ENCODE data around the gene FHIT. TPM values are rescaled to one million over a fixed set of nuclear protein-coding genes. Genes with fewer than 3 reads are reported as not detected.

Gene FHIT
- total RNA-seq, 1 experiment from 2014 or later: 9.8 TPM

GRCh38 chr3:59949311-59949710, 1301.9 kb downstream of the FHIT start:
- H3K27ac ChIP-seq: no peak overlapping the region
- intact Hi-C loops (cut with micrococcal nuclease; ENCODE audit: unreplicated experiment): no loop called here
- no peaks in the 10 kb centered on the region for H3K4me1 ChIP-seq (replicated peaks; ENCODE audit: insufficient read depth)
- ChIA-PET POLR2A (ENCODE audit: unreplicated experiment) (no interaction called here), CTCF (no interaction called here)
- no peak for DNase-seq
- H3K79me2 ChIP-seq (ENCODE audit: low read depth): no peaks in the 10 kb centered on the region
- no TSS peak for BruUV-seq (replicated peaks)
- no peaks in the 10 kb centered on the region for H3K9me3 ChIP-seq (ENCODE audit: insufficient read depth, low read depth)
- no peak overlapping the region for H3K4me3 ChIP-seq
- no peaks in the 10 kb centered on the region for H3F3A ChIP-seq (ENCODE audit: insufficient read depth, low read depth)
- H3K9me2 ChIP-seq (ENCODE audit: insufficient read depth): no peaks in the 10 kb centered on the region
- H4K20me1 ChIP-seq (ENCODE audit: insufficient read depth): no peaks in the 10 kb centered on the region
- H3K36me3 ChIP-seq (ENCODE audit: low read depth): no peaks in the 10 kb centered on the region
- H2AFZ ChIP-seq: no peak overlapping the region
- H3K27me3 ChIP-seq (ENCODE audit: insufficient read depth, low read depth): no peaks in the 10 kb centered on the region
- H3K4me2 ChIP-seq: no peak overlapping the region
- TF ChIP-seq, protein P1, sequence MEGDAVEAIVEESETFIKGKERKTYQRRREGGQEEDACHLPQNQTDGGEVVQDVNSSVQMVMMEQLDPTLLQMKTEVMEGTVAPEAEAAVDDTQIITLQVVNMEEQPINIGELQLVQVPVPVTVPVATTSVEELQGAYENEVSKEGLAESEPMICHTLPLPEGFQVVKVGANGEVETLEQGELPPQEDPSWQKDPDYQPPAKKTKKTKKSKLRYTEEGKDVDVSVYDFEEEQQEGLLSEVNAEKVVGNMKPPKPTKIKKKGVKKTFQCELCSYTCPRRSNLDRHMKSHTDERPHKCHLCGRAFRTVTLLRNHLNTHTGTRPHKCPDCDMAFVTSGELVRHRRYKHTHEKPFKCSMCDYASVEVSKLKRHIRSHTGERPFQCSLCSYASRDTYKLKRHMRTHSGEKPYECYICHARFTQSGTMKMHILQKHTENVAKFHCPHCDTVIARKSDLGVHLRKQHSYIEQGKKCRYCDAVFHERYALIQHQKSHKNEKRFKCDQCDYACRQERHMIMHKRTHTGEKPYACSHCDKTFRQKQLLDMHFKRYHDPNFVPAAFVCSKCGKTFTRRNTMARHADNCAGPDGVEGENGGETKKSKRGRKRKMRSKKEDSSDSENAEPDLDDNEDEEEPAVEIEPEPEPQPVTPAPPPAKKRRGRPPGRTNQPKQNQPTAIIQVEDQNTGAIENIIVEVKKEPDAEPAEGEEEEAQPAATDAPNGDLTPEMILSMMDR (conservative IDR thresholded peaks at IDR 0.05): no peak
- no peak for TF ChIP-seq EZH2 (IDR thresholded peaks at IDR 0.05; ENCODE audit: low read depth)

DNA sequence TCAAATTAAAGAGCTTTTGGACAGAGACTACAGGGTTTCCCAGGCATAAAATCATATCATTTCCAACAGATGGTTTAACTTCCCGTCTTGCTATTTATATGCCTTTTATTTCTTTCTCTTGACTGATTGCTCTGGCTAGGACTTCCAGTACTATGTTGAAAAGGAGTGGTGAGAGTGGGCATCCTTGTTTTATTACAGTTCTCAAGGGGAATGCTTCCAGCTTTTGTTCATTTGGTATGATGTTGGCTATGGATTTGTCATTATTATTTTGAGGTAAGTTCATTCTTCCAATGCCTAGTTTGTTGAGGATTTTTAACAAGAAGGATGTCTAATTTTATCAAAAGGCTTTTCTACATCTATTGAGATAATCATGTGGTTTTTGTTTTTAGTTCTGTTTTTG, 1304.9 kb downstream of the FHIT start:
- TF ChIP-seq EZH2 (IDR thresholded peaks at IDR 0.05; ENCODE audit: low read depth): no peak
- TF ChIP-seq, protein P1 (conservative IDR thresholded peaks at IDR 0.05): no peak
- Histone ChIP-seq H2AFZ (no peak overlapping the region), H3K4me2 (no peak overlapping the region), H4K20me1 (ENCODE audit: insufficient read depth) (no peaks in the 10 kb centered on the region), H3K27ac (no peak overlapping the region), H3K36me3 (ENCODE audit: low read depth) (no peaks in the 10 kb centered on the region), H3K4me3 (no peak overlapping the region), H3K27me3 (ENCODE audit: insufficient read depth, low read depth) (no peaks in the 10 kb centered on the region), H3F3A (ENCODE audit: insufficient read depth, low read depth) (no peaks in the 10 kb centered on the region), H3K4me1 (replicated peaks; ENCODE audit: insufficient read depth) (no peaks in the 10 kb centered on the region), H3K9me3 (ENCODE audit: insufficient read depth, low read depth) (no peaks in the 10 kb centered on the region), H3K79me2 (ENCODE audit: low read depth) (no peaks in the 10 kb centered on the region), H3K9me2 (ENCODE audit: insufficient read depth) (no peaks in the 10 kb centered on the region)
- intact Hi-C loops (cut with micrococcal nuclease; ENCODE audit: unreplicated experiment): no loop called here
- POLR2A ChIA-PET (ENCODE audit: unreplicated experiment): no interaction called here
- no TSS peak for BruUV-seq (replicated peaks)
- CTCF ChIA-PET: no interaction called here
- DNase-seq: no peak

DNA sequence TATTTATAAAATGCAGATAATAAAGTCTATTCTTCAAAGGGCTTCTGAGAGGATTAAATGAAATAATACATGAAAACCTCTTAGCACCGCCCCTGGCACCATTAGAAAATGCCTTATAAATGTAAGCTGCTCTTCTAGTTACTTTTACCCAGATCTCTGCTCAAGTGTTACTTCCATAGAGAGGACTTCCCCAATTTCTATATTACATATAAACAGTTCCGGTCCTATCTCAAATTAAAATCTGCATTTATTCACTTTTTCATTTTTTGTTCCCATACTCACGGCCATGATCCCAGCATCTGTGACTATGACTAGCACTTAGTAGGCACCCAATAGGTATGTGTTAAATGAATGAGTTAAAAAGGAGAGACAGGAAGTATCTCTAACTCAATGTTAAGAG, 1310.5 kb downstream of the FHIT start:
- H3K4me1 ChIP-seq (replicated peaks; ENCODE audit: insufficient read depth): no peaks in the 10 kb centered on the region
- H3K4me3 ChIP-seq: no peak overlapping the region
- no peak overlapping the region for H3K27ac ChIP-seq
- BruUV-seq (replicated peaks): no TSS peak
- POLR2A ChIA-PET (ENCODE audit: unreplicated experiment): no interaction called here
- no peaks in the 10 kb centered on the region for H3K9me2 ChIP-seq (ENCODE audit: insufficient read depth)
- H2AFZ ChIP-seq: no peak overlapping the region
- DNase-seq: no peak
- CTCF ChIA-PET: no interaction called here
- H3K36me3 ChIP-seq (ENCODE audit: low read depth): no peaks in the 10 kb centered on the region
- no peaks in the 10 kb centered on the region for H4K20me1 ChIP-seq (ENCODE audit: insufficient read depth)
- intact Hi-C loops (cut with micrococcal nuclease; ENCODE audit: unreplicated experiment): no loop called here
- TF ChIP-seq, protein P1 (conservative IDR thresholded peaks at IDR 0.05): no peak
- no peak for TF ChIP-seq EZH2 (IDR thresholded peaks at IDR 0.05; ENCODE audit: low read depth)
- no peak overlapping the region for H3K4me2 ChIP-seq
- H3K79me2 ChIP-seq (ENCODE audit: low read depth): no peaks in the 10 kb centered on the region
- no peaks in the 10 kb centered on the region for H3F3A ChIP-seq (ENCODE audit: insufficient read depth, low read depth)
- no peaks in the 10 kb centered on the region for H3K9me3 ChIP-seq (ENCODE audit: insufficient read depth, low read depth)
- H3K27me3 ChIP-seq (ENCODE audit: insufficient read depth, low read depth): no peaks in the 10 kb centered on the region

Data from PC-9 (cell line).